GM12878 (cell line): ENCODE data around the gene ABR. TPM values are rescaled to one million over a fixed set of nuclear protein-coding genes. Genes with fewer than 3 reads are reported as not detected.

ENCODE experiments used
- ATAC-seq: fragments of 200-7000 bp; cut with Tn5 transposase; 3 replicates; pipeline ENCODE4 v1.9.1; 2020; ENCODE audit warnings: mild to moderate bottlenecking, moderate library complexity
- BruUV-seq: library from RNA; stranded (reverse); fragments of 400-500 nt; replicated peaks from 2 replicates; lab custom pipeline; 2021; lab: Mats Ljungman, UMichigan
- CTCF ChIA-PET: fragments of 300-600 bp; sonication (Branson Sonifier 250); formaldehyde crosslinking; extraction: SDS; loops from one replicate; lab custom pipeline; 2021; ENCODE audit warnings: inconsistent platforms; lab: Yijun Ruan, JAX
- POLR2A ChIA-PET: fragments of 350-600 bp; formaldehyde crosslinking; extraction: SDS; loops from one replicate; lab custom pipeline; 2021; ENCODE audit warnings: inconsistent platforms; lab: Charles Lee
- RAD21 ChIA-PET: fragments of 300-600 bp; sonication (Branson Sonifier 250); formaldehyde crosslinking; loops from one replicate; lab custom pipeline; 2023; ENCODE audit warnings: antibody characterized with exemption; ENCODE audit not compliant: unreplicated experiment; lab: Charles Lee
- SMC1A ChIA-PET: fragments of 300-600 bp; sonication (Branson Sonifier 250); formaldehyde crosslinking; loops from one replicate; lab custom pipeline; 2023; ENCODE audit not compliant: unreplicated experiment, uncharacterized antibody; lab: Charles Lee
- DNase-seq: peaks from one replicate; pipeline ENCODE4 v3.0.0-alpha.2; 2011; ENCODE audit warnings: low read depth, low spot score
- FAIRE-seq: peaks from 3 replicates; lab custom pipeline; 2011; peaks lifted over from hg19 to GRCh38; lab: Jason Lieb, UNC
- H2AFZ ChIP-seq: 2 replicates; pipeline ENCODE4 v1.6.0; 2011; ENCODE audit warnings: low read depth, low read length, control low read depth; ENCODE audit not compliant: control insufficient read depth
- H3K27ac ChIP-seq: 2 replicates; pipeline ENCODE4 v1.5.1; 2011; ENCODE audit warnings: control low read depth; ENCODE audit not compliant: control insufficient read depth, insufficient read depth
- H3K27me3 ChIP-seq, 2 experiments: replicated peaks in 1 of 2; 2 replicates each; pipeline versions ENCODE4 v1.6.0 to v1.6.1; 2011; ENCODE audit warnings: low read length in 1 of 2; ENCODE audit not compliant: control insufficient read depth in 2 of 2, insufficient read depth in 2 of 2
- H3K36me3 ChIP-seq, 2 experiments: 2 replicates each; pipeline ENCODE4 v1.5.1; 2011; ENCODE audit warnings: low read length in 1 of 2; ENCODE audit not compliant: control insufficient read depth in 2 of 2, insufficient read depth in 2 of 2
- H3K4me1 ChIP-seq: 2 replicates; pipeline ENCODE4 v1.6.1; 2011; ENCODE audit warnings: mild to moderate bottlenecking, low read length, moderate library complexity, mixed read lengths; ENCODE audit not compliant: control insufficient read depth, insufficient read depth
- H3K4me2 ChIP-seq: 2 replicates; pipeline ENCODE4 v1.6.0; 2011; ENCODE audit warnings: control low read depth; ENCODE audit not compliant: control insufficient read depth, insufficient read depth
- H3K4me3 ChIP-seq: fragments of 200-600 bp; sonication (generic); 2 replicates; pipeline ENCODE4 v1.5.1; 2016
- H3K79me2 ChIP-seq: 2 replicates; pipeline ENCODE4 v1.6.0; 2011; ENCODE audit warnings: low read length; ENCODE audit not compliant: control insufficient read depth, insufficient read depth
- H3K9ac ChIP-seq: 2 replicates; pipeline ENCODE4 v1.8.0; 2011; ENCODE audit warnings: low read length, control low read depth, mixed read lengths; ENCODE audit not compliant: control insufficient read depth, insufficient read depth
- H3K9me3 ChIP-seq: replicated peaks from 3 replicates; pipeline ENCODE4 v1.5.1; 2011; ENCODE audit warnings: mild to moderate bottlenecking, low read length; ENCODE audit not compliant: control insufficient read depth, insufficient read depth
- H4K20me1 ChIP-seq: 2 replicates; pipeline ENCODE4 v1.6.0; 2011; ENCODE audit not compliant: control insufficient read depth, insufficient read depth
- CEBPB ChIP-seq, 2 experiments: fragments of 150-350 bp in 1 of 2; IDR thresholded peaks; 2 replicates each; pipeline ENCODE4 v1.6.1; 2012 to 2014; ENCODE audit warnings: low read depth in 2 of 2, low read length in 2 of 2, borderline replicate concordance in 1 of 2, inconsistent platforms in 1 of 2
- CREB1 ChIP-seq: IDR thresholded peaks from 2 replicates; pipeline ENCODE4 v1.6.1; 2012; ENCODE audit warnings: low read depth, mild to moderate bottlenecking, inconsistent platforms
- FOS ChIP-seq: IDR thresholded peaks from 3 replicates; pipeline ENCODE4 v1.6.1; 2011; ENCODE audit warnings: borderline replicate concordance; ENCODE audit not compliant: insufficient read length; ENCODE audit errors: extremely low read depth
- HCFC1 ChIP-seq: fragments of 150-350 bp; IDR thresholded peaks from 2 replicates; pipeline ENCODE4 v1.6.1; 2014; ENCODE audit warnings: low read length
- IRF4 ChIP-seq: IDR thresholded peaks from 2 replicates; pipeline ENCODE4 v1.6.1; 2011; ENCODE audit warnings: low read depth, low read length
- JUND ChIP-seq: IDR thresholded peaks from 2 replicates; pipeline ENCODE4 v1.6.1; 2012; ENCODE audit warnings: low read depth, mild to moderate bottlenecking, low read length, improper control_type of control experiment, moderate library complexity
- NFIC ChIP-seq: IDR thresholded peaks from 2 replicates; pipeline ENCODE4 v1.6.1; 2012; ENCODE audit warnings: low read depth, mild to moderate bottlenecking, inconsistent platforms, low read length, moderate library complexity
- NFYB ChIP-seq: IDR thresholded peaks from 2 replicates; pipeline ENCODE4 v1.6.1; 2011; ENCODE audit warnings: low read depth, mild to moderate bottlenecking, low read length, improper control_type of control experiment, moderate library complexity; ENCODE audit not compliant: insufficient read depth
- PML ChIP-seq: IDR thresholded peaks from 2 replicates; pipeline ENCODE4 v1.6.1; 2012; ENCODE audit warnings: low read length, inconsistent platforms
- POLR2A ChIP-seq: IDR thresholded peaks from 2 replicates; pipeline ENCODE4 v1.6.1; 2011; ENCODE audit warnings: low read depth, mild to moderate bottlenecking, low read length
- POLR2AphosphoS5 ChIP-seq: IDR thresholded peaks from 2 replicates; pipeline ENCODE4 v1.6.1; 2011; ENCODE audit warnings: mild to moderate bottlenecking, low read length, inconsistent platforms
- ZSCAN29 ChIP-seq: fragments of 450-650 bp; IDR thresholded peaks from 2 replicates; pipeline ENCODE4 v1.6.1; 2017; ENCODE audit warnings: mild to moderate bottlenecking, moderate library complexity
- WGBS: methylation state at CpG from one replicate; pipeline ENCODE4 v1.1.6; 2016; ENCODE audit warnings: low lambda C conversion rate; ENCODE audit not compliant: insufficient replicate concordance, insufficient coverage; ENCODE audit errors: missing lambda C conversion rate; 5-methylcytosine and 5-hydroxymethylcytosine counted together
- in situ Hi-C: fragments of 300-500 bp; cut with MboI; formaldehyde crosslinking; loops from 9 replicates; pipeline ENCODE4 v1.14.3; 2018; ENCODE audit warnings: mixed read lengths
- intact Hi-C: fragments of 100-400 bp; cut with micrococcal nuclease; formaldehyde crosslinking; loops from one replicate; pipeline ENCODE4 v1.14.2; 2022; ENCODE audit not compliant: unreplicated experiment
- polyA plus RNA-seq, 11 experiments: library from polyadenylated mRNA; depleted of rRNA in 4 of 11; unstranded in 6 of 11; stranded (reverse) in 5 of 11; fragments of >200 nt; fragmentation: Nextera tagmentation in 4 of 11; fragmentation: Illumina TruSeq in 1 of 11; extraction: Ambion mirVana in 4 of 11; extraction: Trizol in 1 of 11; gene quantifications; 1 replicate in 1 of 11; 2 replicates in 10 of 11; pipeline versions ENCODE4 v1.2.1 to v1.2.3, GENCODE V29; 2011 to 2016; ENCODE audit warnings: inconsistent platforms in 2 of 11, missing spikeins in 2 of 11, low read depth in 1 of 11
- total RNA-seq, 4 experiments: library from RNA; depleted of rRNA in 3 of 4; stranded (reverse); fragments of >200 nt in 3 of 4; fragmentation: Illumina TruSeq in 1 of 4; extraction: Trizol in 1 of 4; gene quantifications; 2 replicates each; pipeline versions ENCODE4 v1.2.1 to v1.2.3, GENCODE V29; 2013 to 2021

The ABR gene
- total and polyA plus RNA-seq, 10 of the 15 experiments (the other 5 are each of a cell fraction or from before 2014, with no cell fraction given) = 1.4 to 112 (median 30.0) TPM

DNA sequence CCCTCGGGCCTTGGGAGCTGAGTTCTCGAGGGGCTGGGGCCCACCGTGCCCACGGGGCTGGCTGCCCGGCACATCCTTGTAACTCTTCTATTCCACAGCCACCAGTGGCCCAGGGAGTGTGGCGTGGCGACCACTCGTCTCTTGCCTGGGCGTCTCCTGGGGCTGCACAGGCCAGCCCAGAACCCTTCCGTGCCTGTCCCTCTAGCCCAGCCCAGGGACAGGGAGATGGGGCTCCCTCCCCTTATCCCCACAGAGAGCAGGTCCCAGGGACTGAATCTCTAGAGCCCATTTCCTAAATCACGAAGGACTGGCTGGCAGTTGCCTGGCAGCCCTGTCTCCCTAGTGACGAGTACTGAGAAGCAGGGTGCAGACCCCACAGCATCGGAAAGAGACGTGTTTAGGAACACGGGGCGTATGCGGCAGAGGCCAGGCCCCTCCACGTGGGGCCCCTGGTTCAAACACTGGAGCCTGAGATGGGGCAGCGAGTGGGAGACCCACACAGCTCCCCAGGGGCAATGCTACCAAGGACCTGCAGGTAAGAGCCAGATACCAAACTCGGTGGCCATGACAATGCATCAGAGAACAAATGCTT lies 131.8 kb downstream of the ABR start:
- 92% methylated on average over 18 of the region's 20 CpGs for WGBS
- H3K4me1 ChIP-seq = no peaks in the 10 kb centered on the region
- H3K4me2 ChIP-seq = no peak overlapping the region
- H3K27ac ChIP-seq = no peak overlapping the region
- no peak overlapping the region for H3K4me3 ChIP-seq
- H3K79me2 ChIP-seq = no peaks in the 10 kb centered on the region
- POLR2A ChIA-PET = no interaction called here
- no peaks in the 10 kb centered on the region for H3K9me3 ChIP-seq
- in situ Hi-C loops (no loop called here), intact Hi-C loops (no loop called here)
- ATAC-seq (no peak), DNase-seq (no peak), FAIRE-seq (no peak)
- RAD21 ChIA-PET = no interaction called here
- no peaks in the 10 kb centered on the region; the same call in 1 of the 2 replicates for H4K20me1 ChIP-seq
- no peak overlapping the region for H2AFZ ChIP-seq
- peaks cover 0 to 3% of the 10 kb centered on the region in 2 experiments; a peak in 3 of 4 replicates for H3K36me3 ChIP-seq
- BruUV-seq = no TSS peak
- no peak overlapping the region for H3K9ac ChIP-seq
- CTCF ChIA-PET = no interaction called here
- H3K27me3 ChIP-seq = no peaks in the 10 kb centered on the region
- TF ChIP-seq CEBPB (IDR thresholded peaks at IDR 0.05; ENCODE audit: borderline replicate concordance in 1 of 2, low read depth in 2 of 2, low read length in 2 of 2) (no peak), FOS (no peak), POLR2A (no peak), HCFC1 (no peak), ZSCAN29 (no peak), IRF4 (no peak), JUND (no peak), POLR2AphosphoS5 (no peak), PML (no peak), NFIC (no peak), CREB1 (no peak), NFYB (no peak)
- SMC1A ChIA-PET = no interaction called here
